Frontal cortex (tissue), 4 donors: ENCODE results near the gene PHF14. TPM values are rescaled to one million over a fixed set of nuclear protein-coding genes. Genes with fewer than 3 reads are reported as not detected.
"Not testable (repeated sequence)": the region's sequence is repeated elsewhere in the genome, so short reads cannot be mapped to it uniquely, and the experiment has no call there.

ENCODE experiments used
- DNase-seq, 2 donors: peaks; one replicate each; pipeline ENCODE4 v3.0.0; 2012; ENCODE audit warnings: low spot score in 2 of 2
- FAIRE-seq: peaks from 2 replicates; lab custom pipeline; 2012; peaks lifted over from hg19 to GRCh38; lab: Jason Lieb, UNC
- total RNA-seq: library from RNA; depleted of rRNA; stranded (reverse); fragments of >200 nt; gene quantifications from one replicate; pipeline ENCODE4 v1.2.3, GENCODE V29; 2014
- donor health status: control.
- donor health status: control.
- donor health status: control.

The PHF14 gene
- total RNA-seq, 1 donor from 2014 or later = 166 TPM

- FAIRE-seq (no peak), DNase-seq (no peak)
These were observed 3.4 kb downstream of the PHF14 start for GRCh38 chr7:10977113-10977512.

GRCh38 chr7:10981317-10981716, 7.6 kb downstream of the PHF14 start:
- DNase-seq (no peak), FAIRE-seq (no peak)

- DNase-seq, FAIRE-seq: not testable (repeated sequence)
These were observed 17.1 kb downstream of the PHF14 start for GRCh38 chr7:10990748-10991147.

GRCh38 chr7:10995482-10996166, 22.0 kb downstream of the PHF14 start:
- not testable (repeated sequence) for FAIRE-seq, DNase-seq

DNA sequence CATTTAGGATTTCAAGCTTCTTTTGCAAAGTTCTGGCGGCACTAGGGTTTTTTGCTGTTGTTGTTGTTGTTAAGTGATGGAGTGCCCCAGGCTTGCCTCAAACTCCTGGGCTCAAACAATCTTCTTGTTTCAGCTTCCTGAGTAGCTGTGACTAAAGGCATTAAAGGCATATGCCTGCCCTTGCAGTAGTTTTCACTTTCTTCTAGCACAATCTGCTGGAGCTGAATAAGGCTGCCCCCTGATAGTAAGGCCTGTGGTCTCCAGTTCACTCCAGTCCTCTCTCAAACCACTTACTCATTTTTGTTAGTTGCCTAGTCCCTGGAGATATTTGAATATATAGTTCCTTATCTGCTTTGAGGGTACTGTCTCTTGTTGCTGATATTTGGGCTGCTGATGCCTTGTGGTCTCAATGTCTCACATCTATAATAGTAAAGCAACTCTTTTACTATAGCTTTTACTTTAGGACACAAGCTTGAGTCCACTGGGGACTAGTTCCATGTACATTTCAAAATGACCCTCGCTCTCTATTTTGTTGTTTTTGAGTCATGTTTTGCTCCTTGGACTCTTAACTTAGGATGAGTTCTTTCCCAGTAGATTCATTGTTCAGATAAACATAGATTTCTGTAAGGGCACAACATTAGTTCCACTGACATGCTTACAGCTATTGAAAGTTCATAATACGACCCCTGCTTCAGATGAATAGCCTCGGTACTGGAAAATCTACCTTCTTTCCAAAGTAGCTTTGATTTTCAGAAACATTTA, 25.5 kb downstream of the PHF14 start:
- DNase-seq = no peak
- no peak for FAIRE-seq

DNA sequence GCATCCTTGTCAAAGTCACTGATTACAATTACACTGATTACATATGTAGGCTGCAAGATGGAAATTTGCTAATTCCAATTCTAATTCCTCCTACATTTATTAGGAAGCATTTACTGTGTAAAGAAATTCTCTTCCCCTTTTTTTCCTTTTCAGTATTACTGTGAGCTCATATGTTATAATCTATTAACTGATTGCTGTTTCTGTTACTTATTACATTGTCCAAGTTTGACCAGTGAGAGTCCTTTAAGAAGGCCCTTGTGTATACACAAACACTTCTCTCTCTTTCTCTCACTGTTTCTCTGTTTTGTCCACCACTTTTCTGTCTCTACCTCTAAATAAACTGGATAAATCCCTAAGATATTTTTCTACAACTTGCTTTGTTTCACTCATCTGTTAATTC, 31.5 kb downstream of the PHF14 start:
- DNase-seq = no peak
- no peak for FAIRE-seq

GRCh38 chr7:11006291-11006690, 32.6 kb downstream of the PHF14 start:
- no peak for DNase-seq
- FAIRE-seq = no peak

GRCh38 chr7:11009631-11010030, 36.0 kb downstream of the PHF14 start:
- DNase-seq (no peak), FAIRE-seq (no peak)

- FAIRE-seq = no peak
- no peak for DNase-seq
These were observed 47.8 kb downstream of the PHF14 start for GRCh38 chr7:11021468-11021867.

GRCh38 chr7:11026452-11027359, 53.0 kb downstream of the PHF14 start:
- no peak for DNase-seq

DNA sequence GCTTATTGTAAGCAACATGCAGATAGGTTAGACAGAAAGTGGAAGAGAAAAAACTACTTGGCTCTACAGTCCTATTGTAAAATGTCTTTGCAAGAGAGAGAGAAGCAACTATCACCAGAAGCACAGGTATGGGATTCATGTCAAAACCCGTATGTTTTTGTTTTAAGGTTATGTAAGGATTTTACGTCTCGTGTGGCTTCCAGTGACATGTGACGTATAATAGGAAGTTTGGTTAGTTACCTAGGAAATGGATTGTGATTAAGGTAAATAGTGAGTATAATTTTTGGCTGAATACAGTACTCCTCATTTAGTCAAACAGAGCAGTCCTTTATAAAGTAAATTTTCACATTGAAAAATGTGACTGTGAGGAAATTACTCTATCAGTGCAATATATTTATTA, 62.0 kb downstream of the PHF14 start:
- DNase-seq = no peak
- FAIRE-seq = no peak

More at GRCh38 chr7:11026452-11027359, 53.0 kb downstream of the PHF14 start:
- peak; percentile 28 for FAIRE-seq

- FAIRE-seq = no peak
- no peak for DNase-seq
These were observed 66.3 kb downstream of the PHF14 start for GRCh38 chr7:11039974-11040373.

DNA sequence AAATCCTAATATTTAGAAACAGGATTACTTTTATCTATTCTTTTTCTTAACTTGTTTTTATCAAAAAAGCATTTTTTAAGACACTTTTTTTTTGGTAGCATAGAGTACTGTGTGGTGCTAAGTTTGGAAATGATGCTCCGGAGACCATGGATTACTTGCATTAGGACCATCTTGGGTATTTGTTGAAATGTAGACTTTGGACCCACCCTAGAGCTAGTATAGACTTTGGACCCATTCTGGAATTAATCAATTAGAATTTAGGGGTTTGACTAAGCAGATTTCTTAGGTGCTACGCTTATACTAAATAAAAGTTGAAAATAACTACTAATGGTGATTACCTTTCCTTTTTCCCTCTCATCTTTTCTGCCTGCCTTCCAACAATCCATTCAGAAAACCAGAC, 80.4 kb downstream of the PHF14 start:
- DNase-seq (no peak), FAIRE-seq (no peak)

DNA sequence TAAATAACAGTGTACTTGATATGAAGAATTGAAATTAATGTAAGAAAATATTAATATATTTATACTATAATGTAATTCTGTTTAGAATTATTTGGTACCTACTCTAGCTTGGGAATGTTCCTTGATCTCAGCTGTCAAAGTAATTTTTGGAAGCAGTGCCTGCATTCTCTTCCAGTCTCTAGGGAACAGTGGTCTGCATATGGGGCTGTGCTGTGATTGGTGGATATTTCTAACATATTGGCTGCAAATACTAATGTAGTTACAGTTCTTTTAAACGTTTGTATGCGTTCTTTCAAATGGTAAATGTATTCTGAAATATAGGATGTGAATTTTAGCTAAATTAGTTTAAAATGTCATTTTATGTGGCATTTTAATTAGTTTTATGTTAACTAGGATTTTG, 87.2 kb downstream of the PHF14 start:
- DNase-seq = no peak
- FAIRE-seq = no peak

- FAIRE-seq (no peak), DNase-seq (no peak)
These were observed 88.4 kb downstream of the PHF14 start for GRCh38 chr7:11062110-11062509.

DNA sequence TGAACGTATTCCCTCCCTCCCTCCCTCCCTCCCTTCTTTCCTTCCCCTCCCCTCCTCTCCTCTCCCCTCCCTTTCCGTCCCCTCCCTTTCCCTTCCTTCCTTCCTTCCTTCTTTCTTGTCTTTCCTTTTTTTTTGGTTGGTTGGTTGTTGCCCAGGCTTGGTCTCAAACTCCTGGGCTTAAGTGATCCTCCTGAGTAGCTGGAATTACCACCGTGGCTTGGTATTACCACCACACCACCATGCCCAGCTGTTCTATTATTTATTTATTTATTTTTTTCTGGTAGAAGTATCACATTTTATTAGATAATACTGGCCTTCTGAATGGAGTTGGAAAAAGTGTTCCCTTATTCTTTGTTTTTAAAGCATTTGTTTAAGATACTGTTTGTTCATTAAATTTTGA, 95.9 kb downstream of the PHF14 start:
- FAIRE-seq = no peak
- no peak for DNase-seq

GRCh38 chr7:11077816-11078215, 104.1 kb downstream of the PHF14 start:
- DNase-seq (no peak), FAIRE-seq (no peak)

DNA sequence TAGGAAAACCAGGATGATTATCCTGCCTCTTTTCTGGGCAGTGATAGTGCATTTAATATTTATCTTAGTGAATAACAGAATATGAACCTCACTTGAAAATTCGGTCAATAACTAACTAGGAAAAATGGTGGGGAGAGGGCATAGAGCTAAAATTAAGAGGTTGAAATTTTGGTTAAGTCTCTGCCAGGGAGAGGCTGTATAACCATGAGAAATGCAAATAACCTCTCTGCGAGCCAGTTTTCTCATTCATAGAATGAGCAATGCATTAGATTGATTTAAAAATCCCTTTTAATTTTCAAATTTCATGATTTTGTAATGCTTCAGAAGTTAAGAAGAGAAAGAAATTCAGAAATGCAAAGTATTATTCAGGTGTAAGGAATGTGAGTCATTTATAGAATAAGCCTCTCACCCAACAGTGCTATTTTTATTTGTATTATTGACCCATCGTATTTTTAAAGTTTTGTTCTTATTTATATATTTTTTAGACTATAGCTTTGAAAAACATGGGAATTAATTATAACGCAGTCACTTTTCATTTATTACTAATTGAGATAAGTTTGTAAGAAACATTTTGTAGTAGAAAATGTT, 104.7 kb downstream of the PHF14 start:
- FAIRE-seq = no peak

GRCh38 chr7:11079907-11080306, 106.2 kb downstream of the PHF14 start:
- FAIRE-seq (no peak), DNase-seq (no peak)

More for the DNA sequence above, 104.7 kb downstream of the PHF14 start:
- no peak for DNase-seq

GRCh38 chr7:11082121-11082520, 108.4 kb downstream of the PHF14 start:
- no peak for FAIRE-seq
- no peak for DNase-seq
